SU-DHL-6 (cell line): ENCODE results near the gene STRBP.

Experiments used
- H2AFZ ChIP-seq: fragments of 200-600 bp; sonication (generic); 2 replicates; pipeline ENCODE4 v1.6.1; 2014; ENCODE audit warnings: low read depth, mild to moderate bottlenecking, moderate library complexity, mixed read lengths, antibody characterized with exemption, low read length; ENCODE audit not compliant: severe bottlenecking
- H3F3A ChIP-seq: fragments of 200-600 bp; shearing (Covaris generic); 2 replicates; pipeline ENCODE4 v1.6.0; 2016; ENCODE audit warnings: antibody characterized with exemption, mild to moderate bottlenecking; ENCODE audit not compliant: insufficient read depth
- H3K27ac ChIP-seq: fragments of 200-600 bp; sonication (generic); 2 replicates; pipeline ENCODE4 v1.5.1; 2016; ENCODE audit warnings: low read depth, mild to moderate bottlenecking, low read length, moderate library complexity, mixed read lengths
- H3K27me3 ChIP-seq: fragments of 200-600 bp; sonication (generic), shearing (Covaris generic); 2 replicates; pipeline ENCODE4 v1.6.0; 2014; ENCODE audit warnings: mild to moderate bottlenecking, low read length
- H3K36me3 ChIP-seq: fragments of 200-600 bp; sonication (generic); 2 replicates; pipeline ENCODE4 v1.6.1; 2014; ENCODE audit warnings: mild to moderate bottlenecking, low read length, mixed read lengths
- H3K4me2 ChIP-seq: fragments of 300-600, 200-600 bp; shearing (Covaris generic), sonication (generic); 2 replicates; pipeline ENCODE4 v1.6.0; 2014; ENCODE audit warnings: low read length, low read depth, mild to moderate bottlenecking; ENCODE audit not compliant: poor library complexity, severe bottlenecking
- H3K4me3 ChIP-seq: fragments of 200-600 bp; sonication (generic); 2 replicates; pipeline ENCODE4 v1.5.1; 2014; ENCODE audit warnings: antibody characterized with exemption, low read length, mild to moderate bottlenecking, mixed read lengths; ENCODE audit not compliant: insufficient read depth, poor library complexity, severe bottlenecking
- H3K79me2 ChIP-seq: fragments of 200-600 bp; sonication (generic); 2 replicates; pipeline ENCODE4 v1.6.1; 2014; ENCODE audit warnings: mild to moderate bottlenecking, low read length, moderate library complexity; ENCODE audit not compliant: insufficient read depth
- H3K9ac ChIP-seq: fragments of 200-600 bp; sonication (generic); 2 replicates; pipeline ENCODE4 v1.7.0; 2014; ENCODE audit warnings: mild to moderate bottlenecking, low read length
- H3K9me2 ChIP-seq: fragments of 200-600 bp; sonication (generic); replicated peaks from 2 replicates; pipeline ENCODE4 v1.6.1; 2014; ENCODE audit warnings: low read length; ENCODE audit not compliant: insufficient read depth
- H3K9me3 ChIP-seq: fragments of 200-600 bp; sonication (generic); 2 replicates; pipeline ENCODE4 v1.6.1; 2014; ENCODE audit warnings: low read length, mixed read lengths; ENCODE audit not compliant: insufficient read depth
- H4K20me1 ChIP-seq: fragments of 200-600 bp; sonication (generic); 2 replicates; pipeline ENCODE4 v1.6.1; 2014; ENCODE audit warnings: low read depth, mild to moderate bottlenecking, antibody characterized with exemption, low read length, moderate library complexity, mixed read lengths
- CTCF ChIP-seq: fragments of 200-600 bp; sonication (generic); IDR thresholded peaks from one replicate; pipeline ENCODE4 v1.5.1; 2017; ENCODE audit warnings: antibody characterized with exemption, mild to moderate bottlenecking, low read length, moderate library complexity; ENCODE audit not compliant: insufficient read depth, poor library complexity, severe bottlenecking
- EZH2phosphoT487 ChIP-seq: fragments of 200-600 bp; sonication (generic), shearing (Covaris generic); conservative IDR thresholded peaks from 2 replicates; pipeline ENCODE4 v1.6.1; 2018; ENCODE audit warnings: mild to moderate bottlenecking, antibody characterized with exemption, low read length, moderate library complexity, mixed read lengths

STRBP gene

GRCh38 chr9:123257276-123257675, 11.1 kb downstream of the STRBP start:
- H3K9me3 ChIP-seq, result no peaks in the 10 kb centered on the region

GRCh38 chr9:123255718-123256117, 12.7 kb downstream of the STRBP start:
- Histone ChIP-seq H3K27ac (peak overlapping the region; percentile 37), H3K9ac (no peak overlapping the region), H3K9me3 (no peaks in the 10 kb centered on the region), H3K4me3 (no peak overlapping the region), H3K79me2 (peaks cover 100% of the 10 kb centered on the region), H2AFZ (no peak overlapping the region), H3K27me3 (no peaks in the 10 kb centered on the region), H3K4me2 (peak overlapping the region; percentile 44), H3K36me3 (peaks cover 8% of the 10 kb centered on the region; the same call in 1 of the 2 replicates), H4K20me1 (peaks cover 29% of the 10 kb centered on the region), H3F3A (peaks cover 45% of the 10 kb centered on the region), H3K9me2 (no peaks in the 10 kb centered on the region)
- no peak for TF ChIP-seq CTCF
- no peak for TF ChIP-seq EZH2phosphoT487

More at GRCh38 chr9:123257276-123257675, 11.1 kb downstream of the STRBP start:
- Histone ChIP-seq H4K20me1 (peaks cover 28% of the 10 kb centered on the region), H3F3A (peaks cover 55% of the 10 kb centered on the region), H3K27me3 (no peaks in the 10 kb centered on the region), H3K79me2 (peaks cover 100% of the 10 kb centered on the region), H3K9ac (no peak overlapping the region), H3K36me3 (peaks cover 8% of the 10 kb centered on the region; the same call in 1 of the 2 replicates), H3K27ac (no peak overlapping the region), H3K4me3 (no peak overlapping the region), H2AFZ (no peak overlapping the region), H3K4me2 (no peak overlapping the region), H3K9me2 (no peaks in the 10 kb centered on the region)
- TF ChIP-seq EZH2phosphoT487 (no peak), CTCF (no peak)

GRCh38 chr9:123253204-123253603, 15.2 kb downstream of the STRBP start:
- H3F3A ChIP-seq, result peaks cover 38% of the 10 kb centered on the region
- peaks cover 8% of the 10 kb centered on the region; the same call in 1 of the 2 replicates for H3K36me3 ChIP-seq
- peak overlapping the region; percentile 55 for H3K27ac ChIP-seq
- no peak overlapping the region for H2AFZ ChIP-seq
- TF ChIP-seq CTCF (no peak), EZH2phosphoT487 (no peak)
- H3K79me2 ChIP-seq, result peaks cover 100% of the 10 kb centered on the region
- no peaks in the 10 kb centered on the region for H3K9me3 ChIP-seq
- H3K4me2 ChIP-seq, result peak overlapping the region; percentile 44
- no peak overlapping the region for H3K4me3 ChIP-seq
- H3K9ac ChIP-seq, result peak overlapping the region; percentile 16; the same call in 1 of the 2 replicates
- H3K9me2 ChIP-seq, result no peaks in the 10 kb centered on the region
- no peaks in the 10 kb centered on the region for H3K27me3 ChIP-seq
- peaks cover 32% of the 10 kb centered on the region for H4K20me1 ChIP-seq
